H1 (cell line): ENCODE results near the gene MCHR1. TPM values are rescaled to one million over a fixed set of nuclear protein-coding genes. Genes with fewer than 3 reads are reported as not detected.

ENCODE experiments used
- CTCF ChIA-PET: fragments of 300-600 bp; sonication (Branson Sonifier 250); formaldehyde crosslinking; loops from one replicate; lab custom pipeline; 2021; ENCODE audit not compliant: partially characterized antibody; lab: Charles Lee
- POLR2A ChIA-PET: fragments of 300-600 bp; sonication (Branson Sonifier 250); formaldehyde crosslinking; loops from one replicate; lab custom pipeline; 2021; ENCODE audit warnings: inconsistent platforms; ENCODE audit not compliant: partially characterized antibody; lab: Charles Lee
- DNase-seq, 2 experiments: peaks; one replicate each; pipeline versions ENCODE4 v3.0.0 to v3.0.0-alpha.2; 2010 to 2022; ENCODE audit warnings: low spot score in 2 of 2, low read depth in 1 of 2, mixed read lengths in 1 of 2
- FAIRE-seq: peaks from 2 replicates; lab custom pipeline; 2011; peaks lifted over from hg19 to GRCh38; lab: Jason Lieb, UNC
- H2AFZ ChIP-seq: 2 replicates; pipeline ENCODE4 v1.8.1; 2012; ENCODE audit warnings: low read length, inconsistent platforms
- H2AK5ac ChIP-seq: 2 replicates; pipeline ENCODE4 v1.6.1; 2013; ENCODE audit warnings: low read depth, low read length
- H2BK120ac ChIP-seq: replicated peaks from 2 replicates; pipeline ENCODE3; 2013; ENCODE audit warnings: low read depth, low read length, inconsistent platforms
- H2BK12ac ChIP-seq: 2 replicates; pipeline ENCODE4 v1.6.1; 2013; ENCODE audit warnings: low read depth, low read length
- H2BK15ac ChIP-seq: 2 replicates; pipeline ENCODE4 v1.6.1; 2013; ENCODE audit warnings: low read length
- H2BK20ac ChIP-seq: 2 replicates; pipeline ENCODE4 v1.6.1; 2013; ENCODE audit warnings: low read length
- H2BK5ac ChIP-seq: 2 replicates; pipeline ENCODE4 v1.6.1; 2013; ENCODE audit warnings: low read depth, low read length
- H3K14ac ChIP-seq: 2 replicates; pipeline ENCODE4 v1.6.1; 2013; ENCODE audit warnings: inconsistent platforms; ENCODE audit not compliant: insufficient read length
- H3K18ac ChIP-seq: 2 replicates; pipeline ENCODE4 v1.6.1; 2013; ENCODE audit warnings: low read length; ENCODE audit errors: extremely low read depth
- H3K23ac ChIP-seq: 2 replicates; pipeline ENCODE4 v1.6.1; 2013; ENCODE audit warnings: inconsistent platforms; ENCODE audit not compliant: insufficient read length
- H3K23me2 ChIP-seq: 2 replicates; pipeline ENCODE4 v1.6.1; 2013; ENCODE audit warnings: low read depth, low read length
- H3K27ac ChIP-seq: 2 replicates; pipeline ENCODE4 v1.6.1; 2011; ENCODE audit warnings: low read depth, low read length, inconsistent platforms
- H3K27me3 ChIP-seq, 4 experiments: replicated peaks in 1 of 4; 1 replicate in 1 of 4; 2 replicates in 3 of 4; pipeline versions ENCODE4 v1.6.1 to v1.8.1; 2011 to 2013; ENCODE audit warnings: low read length in 3 of 4, mild to moderate bottlenecking in 3 of 4, inconsistent platforms in 2 of 4, mixed read lengths in 2 of 4, moderate library complexity in 1 of 4; ENCODE audit not compliant: control insufficient read depth in 3 of 4, insufficient read depth in 3 of 4; ENCODE audit errors: extremely low read depth in 1 of 4
- H3K36me3 ChIP-seq, 4 experiments: 2 replicates each; pipeline versions ENCODE4 v1.6.1 to v1.8.1; 2011 to 2013; ENCODE audit warnings: mild to moderate bottlenecking in 4 of 4, low read length in 3 of 4, moderate library complexity in 2 of 4, control low read depth in 1 of 4, inconsistent platforms in 1 of 4; ENCODE audit not compliant: insufficient read depth in 4 of 4, control insufficient read depth in 2 of 4
- H3K4ac ChIP-seq: replicated peaks from 2 replicates; pipeline ENCODE3; 2013; ENCODE audit warnings: low read length, low read depth, mixed read lengths, inconsistent platforms; ENCODE audit not compliant: insufficient read length
- H3K4me1 ChIP-seq, 4 experiments: replicated peaks in 1 of 4; 1 replicate in 1 of 4; 2 replicates in 3 of 4; pipeline versions ENCODE4 v1.6.1 to v1.8.1; 2011 to 2013; ENCODE audit warnings: low read length in 3 of 4, inconsistent platforms in 2 of 4, mixed read lengths in 1 of 4; ENCODE audit not compliant: insufficient read depth in 4 of 4, control insufficient read depth in 3 of 4
- H3K4me2 ChIP-seq, 2 experiments: 2 replicates each; pipeline versions ENCODE4 v1.6.1 to v1.8.1; 2011 to 2013; ENCODE audit warnings: low read depth in 2 of 2, low read length in 2 of 2, control low read depth in 1 of 2, inconsistent platforms in 1 of 2, mild to moderate bottlenecking in 1 of 2; ENCODE audit not compliant: insufficient read depth in 1 of 2
- H3K4me3 ChIP-seq, 4 experiments: fragments of 200-600, 300-600 bp in 1 of 4; sonication (generic), shearing (Covaris generic), sonication (Bioruptor Twin) in 1 of 4; 2 replicates each; pipeline versions ENCODE4 v1.5.1 to v1.8.1; 2011 to 2016; ENCODE audit warnings: low read length in 4 of 4, low read depth in 3 of 4, control low read depth in 2 of 4, inconsistent platforms in 2 of 4, mild to moderate bottlenecking in 2 of 4, mixed read lengths in 1 of 4, moderate library complexity in 1 of 4; ENCODE audit not compliant: insufficient read depth in 2 of 4; ENCODE audit errors: extremely low read depth in 1 of 4
- H3K56ac ChIP-seq: replicated peaks from 2 replicates; pipeline ENCODE3; 2013; ENCODE audit warnings: low read depth, mild to moderate bottlenecking, mixed read lengths, low read length, inconsistent platforms; ENCODE audit not compliant: insufficient read length
- H3K79me1 ChIP-seq: 2 replicates; pipeline ENCODE4 v1.6.1; 2013; ENCODE audit warnings: low read depth, low read length, control low read depth
- H3K79me2 ChIP-seq, 2 experiments: 2 replicates each; pipeline versions ENCODE4 v1.6.1 to v1.8.1; 2012 to 2013; ENCODE audit warnings: low read length in 2 of 2, mild to moderate bottlenecking in 2 of 2, inconsistent platforms in 1 of 2; ENCODE audit not compliant: insufficient read depth in 2 of 2, control insufficient read depth in 1 of 2
- H3K9ac ChIP-seq, 4 experiments: replicated peaks in 1 of 4; 1 replicate in 1 of 4; 2 replicates in 3 of 4; pipeline versions ENCODE4 v1.6.1 to v1.8.1; 2011 to 2013; ENCODE audit warnings: low read depth in 3 of 4, low read length in 3 of 4, control low read depth in 2 of 4, mild to moderate bottlenecking in 2 of 4, moderate library complexity in 2 of 4, inconsistent platforms in 1 of 4; ENCODE audit errors: extremely low read depth in 1 of 4
- H3K9me3 ChIP-seq, 2 experiments: 2 replicates each; pipeline versions ENCODE4 v1.6.1 to v1.8.1; 2012 to 2013; ENCODE audit warnings: mild to moderate bottlenecking in 2 of 2, moderate library complexity in 2 of 2, control low read depth in 1 of 2, inconsistent platforms in 1 of 2, low read depth in 1 of 2, low read length in 1 of 2, mixed read lengths in 1 of 2; ENCODE audit not compliant: insufficient read depth in 2 of 2
- H4K20me1 ChIP-seq, 2 experiments: replicated peaks in 1 of 2; 2 replicates each; pipeline versions ENCODE3 to v1.8.1; 2011 to 2013; ENCODE audit warnings: inconsistent platforms in 2 of 2, low read length in 2 of 2, mild to moderate bottlenecking in 1 of 2; ENCODE audit not compliant: insufficient read depth in 2 of 2, control insufficient read depth in 1 of 2
- H4K5ac ChIP-seq: 2 replicates; pipeline ENCODE4 v1.6.1; 2013; ENCODE audit warnings: low read length, low read depth, mixed read lengths, inconsistent platforms; ENCODE audit not compliant: insufficient read length
- H4K8ac ChIP-seq: 2 replicates; pipeline ENCODE4 v1.8.0; 2013; ENCODE audit warnings: mild to moderate bottlenecking, moderate library complexity, low read length, inconsistent platforms; ENCODE audit not compliant: insufficient read depth; ENCODE audit errors: extremely low read depth
- H4K91ac ChIP-seq: replicated peaks from 2 replicates; pipeline ENCODE3; 2013; ENCODE audit warnings: low read length, mixed read lengths, inconsistent platforms; ENCODE audit not compliant: insufficient read length
- BACH1 ChIP-seq: IDR thresholded peaks from 2 replicates; pipeline ENCODE4 v1.6.1; 2012; ENCODE audit warnings: low read length, improper control_type of control experiment
- CTBP2 ChIP-seq: IDR thresholded peaks from 2 replicates; pipeline ENCODE4 v1.7.0; 2011; ENCODE audit warnings: borderline replicate concordance, mild to moderate bottlenecking, moderate library complexity, mixed read lengths, low read length; ENCODE audit not compliant: insufficient read depth, insufficient read length
- EP300 ChIP-seq, 2 experiments: IDR thresholded peaks; 1 replicate in 1 of 2; 2 replicates in 1 of 2; pipeline ENCODE4 v1.6.1; 2011 to 2012; ENCODE audit warnings: low read depth in 2 of 2, low read length in 2 of 2, mild to moderate bottlenecking in 2 of 2, borderline replicate concordance in 1 of 2, inconsistent platforms in 1 of 2, moderate library complexity in 1 of 2
- GABPA ChIP-seq: IDR thresholded peaks from 2 replicates; pipeline ENCODE4 v1.6.1; 2011; ENCODE audit warnings: mild to moderate bottlenecking, low read length, moderate library complexity, borderline replicate concordance; ENCODE audit not compliant: insufficient read depth
- KDM5A ChIP-seq: fragments of 200-600 bp; IDR thresholded peaks from 2 replicates; pipeline ENCODE4 v1.7.1; 2012; ENCODE audit warnings: mild to moderate bottlenecking, low read length, inconsistent platforms, mixed read lengths
- NANOG ChIP-seq: IDR thresholded peaks from 2 replicates; pipeline ENCODE4 v1.6.1; 2011; ENCODE audit warnings: low read length, low read depth, mild to moderate bottlenecking, inconsistent platforms; ENCODE audit not compliant: insufficient read depth, poor library complexity, severe bottlenecking
- PHF8 ChIP-seq: fragments of 200-600 bp; sonication (generic); conservative IDR thresholded peaks from 2 replicates; pipeline ENCODE4 v1.7.1; 2012; ENCODE audit warnings: low read depth, mild to moderate bottlenecking, inconsistent platforms, low read length, moderate library complexity
- RBBP5 ChIP-seq: IDR thresholded peaks from 2 replicates; pipeline ENCODE4 v1.7.1; 2012; ENCODE audit warnings: low read depth, mild to moderate bottlenecking, inconsistent platforms, low read length, moderate library complexity, borderline replicate concordance
- SAP30 ChIP-seq: fragments of 300-600 bp; sonication (generic); IDR thresholded peaks from 2 replicates; pipeline ENCODE4 v1.7.1; 2012; ENCODE audit warnings: low read length, moderate library complexity, mild to moderate bottlenecking, inconsistent platforms; ENCODE audit not compliant: insufficient read depth, insufficient replicate concordance
- SUZ12 ChIP-seq: fragments of 200-600 bp; sonication (generic); IDR thresholded peaks from 2 replicates; pipeline ENCODE4 v1.6.1; 2012; ENCODE audit warnings: mild to moderate bottlenecking, inconsistent platforms, low read length, moderate library complexity, mixed read lengths
- TBP ChIP-seq: IDR thresholded peaks from 2 replicates; pipeline ENCODE4 v1.6.1; 2011; ENCODE audit warnings: low read depth, low read length, improper control_type of control experiment
- YY1 ChIP-seq: IDR thresholded peaks from 2 replicates; pipeline ENCODE4 v1.6.1; 2011; ENCODE audit warnings: low read depth, mild to moderate bottlenecking, low read length
- WGBS, 2 experiments: shearing (Covaris generic) in 1 of 2; methylation state at CpG; one replicate each; pipeline versions ENCODE4 v1.1.6 to v1.1.7; 2013 to 2015; ENCODE audit warnings: low lambda C conversion rate in 2 of 2, mixed read lengths in 2 of 2, inconsistent platforms in 1 of 2, low coverage in 1 of 2, missing lambda C conversion rate in 1 of 2; ENCODE audit not compliant: insufficient replicate concordance in 2 of 2, insufficient coverage in 1 of 2, insufficient read length in 1 of 2; ENCODE audit errors: extremely low coverage in 1 of 2, missing lambda C conversion rate in 1 of 2; 5-methylcytosine and 5-hydroxymethylcytosine counted together
- polyA plus RNA-seq, 7 experiments: library from polyadenylated mRNA; depleted of rRNA in 3 of 7; stranded (reverse) in 5 of 7; unstranded in 2 of 7; fragments of >200 nt in 5 of 7; fragments of 200-250 nt in 2 of 7; gene quantifications; 1 replicate in 5 of 7; 2 replicates in 1 of 7; 4 replicates in 1 of 7; pipeline versions ENCODE4 v1.2.1 to v1.2.3, GENCODE V29; 2011 to 2013; ENCODE audit warnings: missing spikeins in 2 of 7, mixed read lengths in 2 of 7
- total RNA-seq: library from RNA; stranded (reverse); fragmentation: NEBNext Ultra II Directional; extraction: Animal tissue kit (Norgen Biotek cat#: 25700); gene quantifications from 2 replicates; pipeline ENCODE4 v1.2.1, GENCODE V29; 2021

The MCHR1 gene
- total and polyA plus RNA-seq, 2 of the 8 experiments (the other 6 are each of a cell fraction or from before 2014, with no cell fraction given) = 0.91 to 7.6 TPM

DNA sequence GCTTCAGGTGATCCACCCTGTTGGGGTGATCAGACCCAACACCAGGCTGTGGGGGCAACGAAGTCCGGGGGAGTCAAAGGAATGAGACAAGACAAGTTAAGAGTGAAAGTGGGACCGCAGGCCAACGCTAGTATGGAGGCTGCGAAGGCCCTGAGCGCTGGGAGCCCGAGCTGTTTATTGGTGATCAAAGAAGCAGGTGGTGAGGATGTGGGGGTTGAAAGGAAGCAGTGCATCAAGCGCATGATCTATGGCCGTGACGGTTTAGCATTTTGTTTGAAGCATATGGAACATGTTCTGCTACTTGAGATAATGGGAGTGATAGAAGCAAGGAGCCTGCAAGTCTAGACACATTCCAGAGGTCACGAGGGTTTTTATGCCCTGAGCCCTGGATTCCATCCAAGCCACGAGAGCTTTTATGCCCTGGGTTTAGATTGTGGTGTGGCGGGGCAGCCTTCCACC, 49.5 kb downstream of the MCHR1 start:
- no peak overlapping the region for H2AFZ ChIP-seq
- peak overlapping the region; percentile 81; the same call in 1 of the 2 replicates for H2BK15ac ChIP-seq
- H3K4me2 ChIP-seq = no peak overlapping the region
- no peak overlapping the region for H2AK5ac ChIP-seq
- H3K18ac ChIP-seq = peak overlapping the region; percentile 38; the same call in 1 of the 2 replicates
- ChIA-PET CTCF (interaction anchor here (1.1 to 1.7 kb wide), 5 partner anchors 11 to 204 kb away, joined by 3 to 6 read pairs (median 4); no protein-coding TSS in a partner anchor), POLR2A (interaction anchor here (0.7 to 1.0 kb wide), 2 partner anchors 13 to 19 kb away, joined by 3 to 4 read pairs; no protein-coding TSS in a partner anchor)
- H2BK20ac ChIP-seq = no peak overlapping the region; the same call in 1 of the 2 replicates
- H2BK12ac ChIP-seq = peak overlapping the region; percentile 82
- no peak overlapping the region for H3K4me3 ChIP-seq
- FAIRE-seq (no peak), DNase-seq (no peak)
- H3K27ac ChIP-seq = no peak overlapping the region
- H3K14ac ChIP-seq = no peak overlapping the region
- H3K4me1 ChIP-seq = peaks cover 0 to 12% (median 8%) of the 10 kb centered on the region in 4 experiments; a peak in 4 of 7 replicates
- no peak overlapping the region for H4K5ac ChIP-seq
- no peaks in the 10 kb centered on the region for H3K27me3 ChIP-seq
- no peak overlapping the region for H3K4ac ChIP-seq
- H3K23ac ChIP-seq = no peak overlapping the region
- no peaks in the 10 kb centered on the region for H3K23me2 ChIP-seq
- no peak overlapping the region for H3K56ac ChIP-seq
- no peaks in the 10 kb centered on the region for H3K36me3 ChIP-seq
- peak overlapping the region; percentile 19 for H4K91ac ChIP-seq
- H3K79me1 ChIP-seq = no peaks in the 10 kb centered on the region; the same call in 1 of the 2 replicates
- H2BK120ac ChIP-seq = no peak overlapping the region
- H2BK5ac ChIP-seq = peak overlapping the region; percentile 48; the same call in 1 of the 2 replicates
- no peak overlapping the region for H3K9ac ChIP-seq
- H4K8ac ChIP-seq = no peak overlapping the region; the same call in 1 of the 2 replicates
- H4K20me1 ChIP-seq = no peaks in the 10 kb centered on the region
- no peaks in the 10 kb centered on the region for H3K79me2 ChIP-seq
- WGBS, 2 experiments = 90% methylated on average over 13 of the region's 13 CpGs; no CpG with 5 or more reads in 1 of the 2 experiments
- H3K9me3 ChIP-seq = no peaks in the 10 kb centered on the region
- no peak for TF ChIP-seq RBBP5
- TF ChIP-seq GABPA = no peak
- TF ChIP-seq SUZ12 = no peak
- no peak for TF ChIP-seq TBP
- TF ChIP-seq CTBP2 = no peak
- TF ChIP-seq SAP30 = no peak
- no peak for TF ChIP-seq KDM5A
- no peak for TF ChIP-seq NANOG
- no peak for TF ChIP-seq YY1
- TF ChIP-seq BACH1 = no peak
- TF ChIP-seq PHF8 = no peak
- no peak for TF ChIP-seq EP300 (IDR thresholded peaks at IDR 0.05; ENCODE audit: borderline replicate concordance in 1 of 2, low read depth in 2 of 2, low read length in 2 of 2)
